ENCODE results near the gene SNX9. TPM values are rescaled to one million over a fixed set of nuclear protein-coding genes. Genes with fewer than 3 reads are reported as not detected.
A peak's percentile ranks its signal among the peaks of the same experiment; 100 is the strongest.

The SNX9 gene
- total and polyA plus RNA-seq, 2 of the 8 experiments (the other 6 are each of a cell fraction or from before 2014, with no cell fraction given): 11.8 to 23.2 TPM

GRCh38 chr6:157954150-157955117 is 131.4 kb downstream of the SNX9 start:
- H3K27me3 ChIP-seq (replicated peaks in 1 of 4; ENCODE audit: control insufficient read depth in 3 of 4, extremely low read depth in 1 of 4, insufficient read depth in 3 of 4, low read length in 3 of 4): no peaks in the 10 kb centered on the region
- H2AFZ ChIP-seq (ENCODE audit: low read length): peak overlapping the region; percentile 71
- CTCF ChIA-PET (ENCODE audit: partially characterized antibody): interaction anchor here (0.7 to 1.6 kb wide), 11 partner anchors 12 to 200 kb away, joined by 3 to 6 read pairs (median 4); no protein-coding TSS in a partner anchor
- POLR2A ChIA-PET (ENCODE audit: partially characterized antibody): interaction anchor here (0.8 to 0.9 kb wide), 2 partner anchors 27 to 108 kb away, joined by 3 read pairs; partner anchors contain the start of gene SYNJ2
- no peaks in the 10 kb centered on the region for H3K79me1 ChIP-seq (ENCODE audit: low read depth, low read length)
- H2BK5ac ChIP-seq (ENCODE audit: low read depth, low read length): no peak overlapping the region
- no peak overlapping the region for H3K9ac ChIP-seq (replicated peaks in 1 of 4; ENCODE audit: extremely low read depth in 1 of 4, low read depth in 3 of 4, low read length in 3 of 4)
- H4K20me1 ChIP-seq (replicated peaks in 1 of 2; ENCODE audit: control insufficient read depth in 1 of 2, insufficient read depth in 2 of 2, low read length in 2 of 2): no peaks in the 10 kb centered on the region
- no peak overlapping the region for H2BK120ac ChIP-seq (replicated peaks; ENCODE audit: low read depth, low read length)
- no peak overlapping the region for H4K91ac ChIP-seq (replicated peaks; ENCODE audit: insufficient read length, low read length)
- no peak for DNase-seq (ENCODE audit: low read depth in 1 of 2, low spot score in 2 of 2)
- no peak overlapping the region for H3K4ac ChIP-seq (replicated peaks; ENCODE audit: insufficient read length, low read depth, low read length)
- H3K23ac ChIP-seq (ENCODE audit: insufficient read length): no peak overlapping the region
- no peak overlapping the region for H4K5ac ChIP-seq (ENCODE audit: insufficient read length, low read depth, low read length)
- H3K4me3 ChIP-seq (ENCODE audit: extremely low read depth in 1 of 4, insufficient read depth in 2 of 4, low read depth in 3 of 4, low read length in 4 of 4): no peak overlapping the region
- peaks cover 6 to 7% of the 10 kb centered on the region in 2 experiments; a peak in 2 of 4 replicates for H3K9me3 ChIP-seq (ENCODE audit: insufficient read depth in 2 of 2, low read depth in 1 of 2, low read length in 1 of 2)
- H3K23me2 ChIP-seq (ENCODE audit: low read depth, low read length): no peaks in the 10 kb centered on the region
- peaks cover 0 to 2% (median 0%) of the 10 kb centered on the region in 4 experiments; a peak in 1 of 7 replicates for H3K4me1 ChIP-seq (replicated peaks in 1 of 4; ENCODE audit: control insufficient read depth in 3 of 4, insufficient read depth in 4 of 4, low read length in 3 of 4)
- H3K14ac ChIP-seq (ENCODE audit: insufficient read length): no peak overlapping the region
- no peak overlapping the region for H2BK15ac ChIP-seq (ENCODE audit: low read length)
- peak; percentile 40 to 43 for TF ChIP-seq RAD21 (IDR thresholded peaks at IDR 0.05 in 1 of 2, conservative IDR thresholded peaks at IDR 0.05 in 1 of 2; ENCODE audit: low read depth in 2 of 2, low read length in 2 of 2)
- no peak for TF ChIP-seq SP2 (IDR thresholded peaks at IDR 0.05; ENCODE audit: low read length)
- H3K18ac ChIP-seq (ENCODE audit: extremely low read depth, low read length): no peak overlapping the region; the same call in 1 of the 2 replicates
- no peak for FAIRE-seq
- no peak overlapping the region for H2BK20ac ChIP-seq (ENCODE audit: low read length)
- no peaks in the 10 kb centered on the region for H3K36me3 ChIP-seq (ENCODE audit: control insufficient read depth in 2 of 4, insufficient read depth in 4 of 4, low read length in 3 of 4)
- peak overlapping the region; percentile 59; the same call in 1 of the 2 replicates for H4K8ac ChIP-seq (ENCODE audit: extremely low read depth, insufficient read depth, low read length)
- no peak overlapping the region for H2BK12ac ChIP-seq (ENCODE audit: low read depth, low read length)
- H3K79me2 ChIP-seq (ENCODE audit: control insufficient read depth in 1 of 2, insufficient read depth in 2 of 2, low read length in 2 of 2): no peaks in the 10 kb centered on the region
- no peak overlapping the region for H3K4me2 ChIP-seq (ENCODE audit: insufficient read depth in 1 of 2, low read depth in 2 of 2, low read length in 2 of 2)
- H3K56ac ChIP-seq (replicated peaks; ENCODE audit: insufficient read length, low read depth, low read length): no peak overlapping the region
- H3K27ac ChIP-seq (ENCODE audit: low read depth, low read length): no peak overlapping the region
- H2AK5ac ChIP-seq (ENCODE audit: low read depth, low read length): no peak overlapping the region
- 83% methylated on average over 34 of the region's 34 CpGs; no CpG with 5 or more reads in 1 of the 2 experiments for WGBS, 2 experiments (ENCODE audit: extremely low coverage in 1 of 2, insufficient coverage in 1 of 2, insufficient read length in 1 of 2, insufficient replicate concordance in 2 of 2, low coverage in 1 of 2, low lambda C conversion rate in 2 of 2, missing lambda C conversion rate in 1 of 2)

Data from H1 (cell line).